Measurements from ENCODE around the gene TRAF1. TPM values are rescaled to one million over a fixed set of nuclear protein-coding genes. Genes with fewer than 3 reads are reported as not detected.

TRAF1 gene
- total and polyA plus RNA-seq, 4 donors, result 3.9 to 23.1 (median 6.1) TPM

GRCh38 chr9:120915854-120916470 lies 10.6 kb downstream of the TRAF1 start:
- Histone ChIP-seq H3K27ac (ENCODE audit: low read depth in 1 of 2, low read length in 1 of 2) (no peak overlapping the region), H3K4me3 (no peak overlapping the region), H3K4me1 (ENCODE audit: control insufficient read depth in 5 of 5, insufficient read depth in 5 of 5, low read length in 5 of 5) (peaks cover 0 to 32% (median 15%) of the 10 kb centered on the region in 5 donors), H3K9me3 (ENCODE audit: control insufficient read depth in 4 of 4, insufficient read depth in 3 of 4, low read length in 3 of 4) (peaks cover 0 to 4% (median 1%) of the 10 kb centered on the region in 4 donors), H3K9ac (ENCODE audit: insufficient read depth in 1 of 2, low read length in 2 of 2) (no peak overlapping the region), H3K36me3 (ENCODE audit: control insufficient read depth in 4 of 4, insufficient read depth in 4 of 4, low read length in 4 of 4) (peaks cover 0 to 8% (median 3%) of the 10 kb centered on the region in 4 donors), H3K27me3 (ENCODE audit: control insufficient read depth in 3 of 3, insufficient read depth in 3 of 3, low read length in 2 of 3) (no peaks in the 10 kb centered on the region)
- WGBS, 2 donors, result 65 to 70% methylated on average over 5 of the region's 5 CpGs
- no peak for DNase-seq
- no peak for TF ChIP-seq CTCF (IDR thresholded peaks at IDR 0.05; ENCODE audit: control extremely low read depth, extremely low read depth)
- ATAC-seq (ENCODE audit: insufficient read depth, low FRiP score), result no peak

- Histone ChIP-seq H3K9ac (ENCODE audit: insufficient read depth in 1 of 2, low read length in 2 of 2) (no peak overlapping the region), H3K4me1 (ENCODE audit: control insufficient read depth in 5 of 5, insufficient read depth in 5 of 5, low read length in 5 of 5) (peaks cover 2 to 25% (median 9%) of the 10 kb centered on the region in 5 donors), H3K4me3 (no peak overlapping the region), H3K36me3 (ENCODE audit: control insufficient read depth in 4 of 4, insufficient read depth in 4 of 4, low read length in 4 of 4) (peaks cover 0 to 9% (median 3%) of the 10 kb centered on the region in 4 donors), H3K9me3 (ENCODE audit: control insufficient read depth in 4 of 4, insufficient read depth in 3 of 4, low read length in 3 of 4) (peaks cover 0 to 4% (median 1%) of the 10 kb centered on the region in 4 donors), H3K27ac (ENCODE audit: low read depth in 1 of 2, low read length in 1 of 2) (no peak overlapping the region), H3K27me3 (ENCODE audit: control insufficient read depth in 3 of 3, insufficient read depth in 3 of 3, low read length in 2 of 3) (no peaks in the 10 kb centered on the region)
- no peak for TF ChIP-seq CTCF (IDR thresholded peaks at IDR 0.05; ENCODE audit: control extremely low read depth, extremely low read depth)
- 92 to 99% methylated on average over 6 of the region's 6 CpGs for WGBS, 2 donors
- ATAC-seq (ENCODE audit: insufficient read depth, low FRiP score), result no peak
- no peak for DNase-seq
Measured at GRCh38 chr9:120914953-120915352, 11.6 kb downstream of the TRAF1 start.

GRCh38 chr9:120914396-120914795 lies 12.2 kb downstream of the TRAF1 start:
- WGBS, 2 donors, result 87 to 89% methylated on average over 3 of the region's 3 CpGs
- Histone ChIP-seq H3K9me3 (ENCODE audit: control insufficient read depth in 4 of 4, insufficient read depth in 3 of 4, low read length in 3 of 4) (peaks cover 0 to 4% (median 1%) of the 10 kb centered on the region in 4 donors), H3K27ac (ENCODE audit: low read depth in 1 of 2, low read length in 1 of 2) (no peak overlapping the region)

More at GRCh38 chr9:120914396-120914795, 12.2 kb downstream of the TRAF1 start:
- ATAC-seq (ENCODE audit: insufficient read depth, low FRiP score) (no peak), DNase-seq (no peak)
- peaks cover 0 to 9% (median 3%) of the 10 kb centered on the region in 4 donors for H3K36me3 ChIP-seq (ENCODE audit: control insufficient read depth in 4 of 4, insufficient read depth in 4 of 4, low read length in 4 of 4)
- no peak overlapping the region for H3K4me3 ChIP-seq
- no peak overlapping the region for H3K9ac ChIP-seq (ENCODE audit: insufficient read depth in 1 of 2, low read length in 2 of 2)
- H3K27me3 ChIP-seq (ENCODE audit: control insufficient read depth in 3 of 3, insufficient read depth in 3 of 3, low read length in 2 of 3), result no peaks in the 10 kb centered on the region
- no peak for TF ChIP-seq CTCF (IDR thresholded peaks at IDR 0.05; ENCODE audit: control extremely low read depth, extremely low read depth)
- H3K4me1 ChIP-seq (ENCODE audit: control insufficient read depth in 5 of 5, insufficient read depth in 5 of 5, low read length in 5 of 5), result peaks cover 2 to 20% (median 8%) of the 10 kb centered on the region in 5 donors
